Right cardiac atrium (tissue), 5 donors: Measurements from ENCODE around the gene TMEM26. TPM values are rescaled to one million over a fixed set of nuclear protein-coding genes. Genes with fewer than 3 reads are reported as not detected.

Experiments used
- ATAC-seq, 2 donors: fragments of 200-7000 bp; cut with Tn5 transposase; one replicate each; pipeline versions ENCODE4 v1.8.0 to v1.9.1; 2020; ENCODE audit warnings: moderate library complexity in 2 of 2, mild to moderate bottlenecking in 1 of 2
- DNase-seq, 3 donors: peaks; one replicate each; pipeline ENCODE4 v3.0.0-alpha.2; 2020
- H3K27ac ChIP-seq: one replicate; pipeline ENCODE4 v1.5.1; 2013; ENCODE audit warnings: mild to moderate bottlenecking, low read length, control low read depth, moderate library complexity
- H3K27me3 ChIP-seq: one replicate; pipeline ENCODE4 v1.6.1; 2013; ENCODE audit not compliant: control insufficient read depth, insufficient read depth
- H3K4me1 ChIP-seq: one replicate; pipeline ENCODE4 v1.6.1; 2013; ENCODE audit warnings: low read length; ENCODE audit not compliant: control insufficient read depth, insufficient read depth
- H3K4me3 ChIP-seq: one replicate; pipeline ENCODE4 v1.5.1; 2013; ENCODE audit warnings: low read length, control low read depth
- H3K9me3 ChIP-seq: one replicate; pipeline ENCODE4 v1.6.1; 2013; ENCODE audit warnings: low read length; ENCODE audit not compliant: control insufficient read depth
- WGBS: extraction: QIAGEN DNeasy Blood & Tissue Kit; methylation state at CpG from one replicate; pipeline ENCODE4 v1.1.7; 2013; 5-methylcytosine and 5-hydroxymethylcytosine counted together
- intact Hi-C, 4 donors: fragments of 100-400 bp; cut with DNase I; formaldehyde crosslinking; loops; one replicate each; pipeline versions ENCODE4 v1.11.0 to v1.14.0; 2022 to 2023
- polyA plus RNA-seq: library from polyadenylated mRNA; stranded (reverse); fragments of 200-250 nt; gene quantifications from one replicate; pipeline ENCODE4 v1.2.3, GENCODE V29; 2013
- total RNA-seq, 4 donors: library from RNA; stranded (reverse); fragmentation: NEBNext Ultra II Directional; extraction: Animal tissue kit (Norgen Biotek cat#: 25700); gene quantifications; one replicate each; pipeline ENCODE4 v1.2.1, GENCODE V29; 2021
- donor health status: healthy with polysubstance abuse.
- donor health status: DM: no; HTN: yes; CAD: no.
- donor health status: DM: no; HTN: no; CAD: no.
- donor health status: DM: no; HTN: yes; CAD: no; lungs with severe emphysema.
- donor health status: DM: yes; HTN: yes; CAD: no.

Gene TMEM26
- total and polyA plus RNA-seq, 5 donors = 0.14 to 0.43 (median 0.17) TPM; not detected in 1

- Histone ChIP-seq H3K4me3 (no peak overlapping the region), H3K9me3 (no peaks in the 10 kb centered on the region), H3K27me3 (no peaks in the 10 kb centered on the region), H3K27ac (no peak overlapping the region), H3K4me1 (peaks cover 3% of the 10 kb centered on the region)
- 47% methylated on average over 4 of the region's 4 CpGs for WGBS
- ATAC-seq (peak in 1 of 2 donors; percentile 60), DNase-seq (no peak)
- intact Hi-C loops = no loop called here
Measured at GRCh38 chr10:61456095-61456789, 3.1 kb upstream of the TMEM26 start.

GRCh38 chr10:61455656-61456055 is 2.5 kb upstream of the TMEM26 start:
- no peaks in the 10 kb centered on the region for H3K9me3 ChIP-seq
- no peaks in the 10 kb centered on the region for H3K27me3 ChIP-seq
- 91% methylated on average over 8 of the region's 8 CpGs for WGBS
- DNase-seq (peak in 1 of 3 donors; percentile 32), ATAC-seq (no peak)
- H3K4me1 ChIP-seq = peaks cover 3% of the 10 kb centered on the region
- no peak overlapping the region for H3K4me3 ChIP-seq
- no peak overlapping the region for H3K27ac ChIP-seq
- intact Hi-C loops = no loop called here

- DNase-seq (no peak), ATAC-seq (no peak)
- no peaks in the 10 kb centered on the region for H3K27me3 ChIP-seq
- intact Hi-C loops = no loop called here
- 88% methylated on average over 4 of the region's 4 CpGs for WGBS
- no peaks in the 10 kb centered on the region for H3K9me3 ChIP-seq
- H3K4me1 ChIP-seq = peaks cover 3% of the 10 kb centered on the region
- H3K27ac ChIP-seq = no peak overlapping the region
- no peak overlapping the region for H3K4me3 ChIP-seq
Measured at GRCh38 chr10:61454541-61454940, 1.4 kb upstream of the TMEM26 start.

- H3K27ac ChIP-seq = no peak overlapping the region
- H3K4me1 ChIP-seq = peaks cover 3% of the 10 kb centered on the region
- WGBS = 9% methylated on average over 28 of the region's 28 CpGs
- peak overlapping the region; percentile 15 for H3K4me3 ChIP-seq
- ATAC-seq = no peak
- no peaks in the 10 kb centered on the region for H3K27me3 ChIP-seq
- intact Hi-C loops = no loop called here
- DNase-seq = peak in 1 of 3 donors; percentile 37
- H3K9me3 ChIP-seq = no peaks in the 10 kb centered on the region
Measured at GRCh38 chr10:61452151-61452651, 980 bp downstream of the TMEM26 start.

- WGBS = 92% methylated on average over 3 of the region's 3 CpGs
- Histone ChIP-seq H3K4me3 (no peak overlapping the region), H3K4me1 (peaks cover 3% of the 10 kb centered on the region), H3K9me3 (no peaks in the 10 kb centered on the region), H3K27ac (no peak overlapping the region), H3K27me3 (no peaks in the 10 kb centered on the region)
- no peak for ATAC-seq
- no peak for DNase-seq
- intact Hi-C loops = no loop called here
Measured at GRCh38 chr10:61451357-61451756, 1.8 kb downstream of the TMEM26 start.

- no peak for ATAC-seq
- Histone ChIP-seq H3K4me3 (no peak overlapping the region), H3K4me1 (peaks cover 3% of the 10 kb centered on the region), H3K27ac (no peak overlapping the region), H3K27me3 (no peaks in the 10 kb centered on the region), H3K9me3 (no peaks in the 10 kb centered on the region)
- no peak for DNase-seq
- intact Hi-C loops = no loop called here
- WGBS = 66% methylated on average over 5 of the region's 5 CpGs
Measured at GRCh38 chr10:61448841-61449600, 4.2 kb downstream of the TMEM26 start.

GRCh38 chr10:61448091-61448490 is 5.1 kb downstream of the TMEM26 start:
- Histone ChIP-seq H3K4me3 (no peak overlapping the region), H3K4me1 (peaks cover 3% of the 10 kb centered on the region), H3K27ac (no peak overlapping the region), H3K9me3 (no peaks in the 10 kb centered on the region), H3K27me3 (no peaks in the 10 kb centered on the region)
- DNase-seq = no peak
- no peak for ATAC-seq
- intact Hi-C loops = no loop called here
- 74% methylated on average over 3 of the region's 3 CpGs for WGBS

- Histone ChIP-seq H3K4me1 (no peaks in the 10 kb centered on the region), H3K27me3 (no peaks in the 10 kb centered on the region), H3K4me3 (no peak overlapping the region), H3K27ac (no peak overlapping the region), H3K9me3 (no peaks in the 10 kb centered on the region)
- no peak for ATAC-seq
- WGBS = 57% methylated on average over 4 of the region's 4 CpGs
- no peak for DNase-seq
- intact Hi-C loops = no loop called here
Measured at GRCh38 chr10:61439058-61439609, 14.0 kb downstream of the TMEM26 start.

- WGBS = 30% methylated on average over 2 of the region's 2 CpGs
- Histone ChIP-seq H3K4me1 (no peaks in the 10 kb centered on the region), H3K4me3 (no peak overlapping the region), H3K27ac (no peak overlapping the region), H3K27me3 (no peaks in the 10 kb centered on the region), H3K9me3 (no peaks in the 10 kb centered on the region)
- DNase-seq = no peak
- no peak for ATAC-seq
- intact Hi-C loops = no loop called here
Measured at GRCh38 chr10:61438141-61438988, 14.8 kb downstream of the TMEM26 start.

GRCh38 chr10:61423178-61423577 is 30.0 kb downstream of the TMEM26 start:
- Histone ChIP-seq H3K9me3 (no peaks in the 10 kb centered on the region), H3K4me1 (no peaks in the 10 kb centered on the region), H3K27me3 (no peaks in the 10 kb centered on the region), H3K27ac (no peak overlapping the region), H3K4me3 (no peak overlapping the region)
- 73% methylated on average over 1 of the region's 1 CpG for WGBS
- DNase-seq (no peak), ATAC-seq (no peak)
- intact Hi-C loops = no loop called here
